ENCODE measurements around the gene KRTAP12-4. TPM values are rescaled to one million over a fixed set of nuclear protein-coding genes. Genes with fewer than 3 reads are reported as not detected.

KRTAP12-4 gene
- total RNA-seq, 4 donors from 2014 or later = not detected

- no peak for DNase-seq (ENCODE audit: low spot score in 2 of 2)
- TF ChIP-seq POLR2A (IDR thresholded peaks at IDR 0.05) (no peak), POLR2AphosphoS5 (IDR thresholded peaks at IDR 0.05) (no peak), CTCF (IDR thresholded peaks at IDR 0.05) (no peak), EP300 (IDR thresholded peaks at IDR 0.05) (no peak)
- H3K4me3 ChIP-seq = no peak overlapping the region
- peaks cover 7% of the 10 kb centered on the region for H3K9me3 ChIP-seq
- H3K27me3 ChIP-seq = peaks cover 38% of the 10 kb centered on the region
- H3K36me3 ChIP-seq = no peaks in the 10 kb centered on the region
- H3K4me1 ChIP-seq = no peaks in the 10 kb centered on the region
- WGBS = 85% methylated on average over 8 of the region's 8 CpGs
- H3K27ac ChIP-seq = no peak overlapping the region
Measured at GRCh38 chr21:44615466-44615865, 39.0 kb downstream of the KRTAP12-4 start.

GRCh38 chr21:44614961-44615391, 39.5 kb downstream of the KRTAP12-4 start:
- DNase-seq (ENCODE audit: low spot score in 2 of 2) = peak in 1 of 2 donors; percentile 70
- 89% methylated on average over 28 of the region's 28 CpGs for WGBS

DNA sequence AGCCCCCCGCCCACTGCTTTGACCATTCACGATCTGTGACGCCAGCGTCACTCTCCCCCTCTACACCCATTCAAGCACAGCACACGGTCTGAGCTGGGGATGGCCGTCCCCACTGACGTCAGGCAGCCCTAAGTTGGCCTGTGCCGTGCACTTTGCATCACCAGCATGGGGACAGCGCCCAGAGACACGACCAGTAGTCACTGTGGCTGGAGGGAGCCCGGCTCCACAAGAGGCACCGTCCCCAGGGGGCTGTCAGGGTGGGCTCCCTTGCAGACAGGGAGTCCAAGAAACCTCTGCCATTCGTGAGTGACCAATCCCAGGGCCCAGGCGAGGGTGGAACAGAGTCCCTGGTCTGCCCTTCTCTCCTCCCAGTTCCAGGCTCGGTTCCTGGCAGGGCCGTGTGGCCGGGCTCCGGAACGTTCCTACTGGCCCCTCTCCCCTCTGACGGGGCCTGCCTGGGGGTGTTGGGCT, 40.3 kb downstream of the KRTAP12-4 start:
- Histone ChIP-seq H3K27me3 (peaks cover 38% of the 10 kb centered on the region), H3K4me3 (no peak overlapping the region), H3K9me3 (peaks cover 8% of the 10 kb centered on the region), H3K4me1 (no peaks in the 10 kb centered on the region), H3K27ac (no peak overlapping the region), H3K36me3 (no peaks in the 10 kb centered on the region)
- no peak for DNase-seq (ENCODE audit: low spot score in 2 of 2)
- WGBS = 80% methylated on average over 10 of the region's 20 CpGs
- TF ChIP-seq CTCF (IDR thresholded peaks at IDR 0.05) (no peak), POLR2A (IDR thresholded peaks at IDR 0.05) (no peak), POLR2AphosphoS5 (IDR thresholded peaks at IDR 0.05) (no peak), EP300 (IDR thresholded peaks at IDR 0.05) (no peak)

More at GRCh38 chr21:44614961-44615391, 39.5 kb downstream of the KRTAP12-4 start:
- no peak overlapping the region for H3K27ac ChIP-seq
- peaks cover 6% of the 10 kb centered on the region for H3K9me3 ChIP-seq
- H3K4me3 ChIP-seq = no peak overlapping the region
- peaks cover 38% of the 10 kb centered on the region for H3K27me3 ChIP-seq
- TF ChIP-seq POLR2A (IDR thresholded peaks at IDR 0.05) (no peak), POLR2AphosphoS5 (IDR thresholded peaks at IDR 0.05) (no peak), CTCF (IDR thresholded peaks at IDR 0.05) (no peak), EP300 (IDR thresholded peaks at IDR 0.05) (no peak)
- no peaks in the 10 kb centered on the region for H3K4me1 ChIP-seq
- H3K36me3 ChIP-seq = no peaks in the 10 kb centered on the region

GRCh38 chr21:44613386-44614155, 40.9 kb downstream of the KRTAP12-4 start:
- Histone ChIP-seq H3K4me1 (no peaks in the 10 kb centered on the region), H3K9me3 (peaks cover 11% of the 10 kb centered on the region), H3K4me3 (no peak overlapping the region), H3K27me3 (peaks cover 38% of the 10 kb centered on the region), H3K27ac (no peak overlapping the region), H3K36me3 (no peaks in the 10 kb centered on the region)
- no peak for TF ChIP-seq CTCF (IDR thresholded peaks at IDR 0.05)
- TF ChIP-seq EP300 (IDR thresholded peaks at IDR 0.05) = no peak
- TF ChIP-seq POLR2A (IDR thresholded peaks at IDR 0.05) = no peak
- no peak for TF ChIP-seq POLR2AphosphoS5 (IDR thresholded peaks at IDR 0.05)
- no peak for DNase-seq (ENCODE audit: low spot score in 2 of 2)
- WGBS = 91% methylated on average over 24 of the region's 26 CpGs

DNA sequence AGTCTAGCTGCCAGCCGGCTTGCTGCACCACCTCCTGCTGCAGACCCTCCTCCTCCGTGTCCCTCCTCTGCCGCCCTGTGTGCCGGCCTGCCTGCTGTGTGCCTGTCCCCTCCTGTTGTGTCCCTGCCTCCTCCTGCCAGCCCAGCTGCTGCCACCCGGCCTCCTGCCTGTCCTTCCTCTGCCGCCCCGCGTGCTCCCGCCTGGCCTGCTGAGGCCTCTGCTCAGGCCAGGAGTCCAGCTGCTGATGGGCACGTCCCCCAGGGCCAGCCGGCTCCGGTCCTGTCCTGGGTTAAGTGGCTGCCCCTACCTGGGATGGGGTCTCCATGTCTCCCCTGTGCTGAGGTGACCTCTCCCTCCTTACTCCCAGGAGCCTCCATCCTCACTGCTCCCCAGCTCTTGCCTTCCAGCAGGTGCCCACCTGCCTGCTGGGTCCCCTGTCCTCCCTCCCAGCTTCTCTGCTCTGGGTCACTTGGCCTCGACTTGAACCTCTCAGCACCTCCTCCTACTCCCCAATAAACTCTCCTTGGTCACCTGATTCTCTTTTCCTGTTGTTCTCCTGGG, 41.7 kb downstream of the KRTAP12-4 start:
- H3K9me3 ChIP-seq = peaks cover 11% of the 10 kb centered on the region
- H3K36me3 ChIP-seq = no peaks in the 10 kb centered on the region
- no peak for DNase-seq (ENCODE audit: low spot score in 2 of 2)
- H3K27me3 ChIP-seq = peaks cover 38% of the 10 kb centered on the region
- no peak overlapping the region for H3K4me3 ChIP-seq
- 81% methylated on average over 4 of the region's 13 CpGs for WGBS
- no peak for TF ChIP-seq EP300 (IDR thresholded peaks at IDR 0.05)
- no peak for TF ChIP-seq CTCF (IDR thresholded peaks at IDR 0.05)
- TF ChIP-seq POLR2A (IDR thresholded peaks at IDR 0.05) = no peak
- TF ChIP-seq POLR2AphosphoS5 (IDR thresholded peaks at IDR 0.05) = no peak
- H3K4me1 ChIP-seq = no peaks in the 10 kb centered on the region
- no peak overlapping the region for H3K27ac ChIP-seq

All from suprapubic skin (tissue), 4 donors.